Astrocyte of the hippocampus (primary cell): Measurements from ENCODE around the gene CNTN4.

Experiments used
- DNase-seq: peaks from one replicate; pipeline ENCODE4 v3.0.0; 2011; ENCODE audit warnings: low read depth, low spot score

The CNTN4 gene

GRCh38 chr3:2851835-2852234 lies 753.2 kb downstream of the CNTN4 start:
- DNase-seq, result no peak

GRCh38 chr3:2853651-2854050 lies 755.0 kb downstream of the CNTN4 start:
- DNase-seq, result no peak

- no peak for DNase-seq
Observed at GRCh38 chr3:2856138-2857133, 757.8 kb downstream of the CNTN4 start.

GRCh38 chr3:2860626-2861025 lies 762.0 kb downstream of the CNTN4 start:
- no peak for DNase-seq

GRCh38 chr3:2861120-2861519 lies 762.5 kb downstream of the CNTN4 start:
- DNase-seq, result no peak

- DNase-seq, result no peak
Observed at GRCh38 chr3:2861920-2862319, 763.3 kb downstream of the CNTN4 start.

- no peak for DNase-seq
Observed at GRCh38 chr3:2862366-2862765, 763.7 kb downstream of the CNTN4 start.

- DNase-seq, result no peak
Observed at GRCh38 chr3:2863127-2863526, 764.5 kb downstream of the CNTN4 start.

GRCh38 chr3:2869905-2870304 lies 771.2 kb downstream of the CNTN4 start:
- no peak for DNase-seq

- peak; percentile 2 for DNase-seq
Observed at GRCh38 chr3:2870724-2871333, 772.2 kb downstream of the CNTN4 start.

- no peak for DNase-seq
Observed at GRCh38 chr3:2872884-2873283, 774.2 kb downstream of the CNTN4 start.

GRCh38 chr3:2873986-2874385 lies 775.3 kb downstream of the CNTN4 start:
- no peak for DNase-seq

- DNase-seq, result no peak
Observed at GRCh38 chr3:2875699-2876098, 777.0 kb downstream of the CNTN4 start.

- no peak for DNase-seq
Observed at GRCh38 chr3:2876362-2876761, 777.7 kb downstream of the CNTN4 start.

GRCh38 chr3:2879023-2879422 lies 780.4 kb downstream of the CNTN4 start:
- no peak for DNase-seq

GRCh38 chr3:2879587-2879986 lies 780.9 kb downstream of the CNTN4 start:
- no peak for DNase-seq

- DNase-seq, result no peak
Observed at GRCh38 chr3:2880218-2880756, 781.6 kb downstream of the CNTN4 start.

- DNase-seq, result no peak
Observed at GRCh38 chr3:2883283-2883682, 784.6 kb downstream of the CNTN4 start.

GRCh38 chr3:2888592-2888991 lies 789.9 kb downstream of the CNTN4 start:
- DNase-seq, result no peak

- no peak for DNase-seq
Observed at GRCh38 chr3:2889736-2890135, 791.1 kb downstream of the CNTN4 start.

GRCh38 chr3:2896308-2896939 lies 797.8 kb downstream of the CNTN4 start:
- no peak for DNase-seq

- DNase-seq, result no peak
Observed at GRCh38 chr3:2897821-2898220, 799.2 kb downstream of the CNTN4 start.
